Keratinocyte (primary cell): Measurements from ENCODE around the gene CHCHD1. TPM values are rescaled to one million over a fixed set of nuclear protein-coding genes. Genes with fewer than 3 reads are reported as not detected.

Source experiments
- DNase-seq: peaks from one replicate; pipeline ENCODE4 v3.0.0-alpha.2; 2011; ENCODE audit warnings: low read depth, missing footprints, low spot score
- FAIRE-seq: peaks from 2 replicates; lab custom pipeline; 2011; peaks lifted over from hg19 to GRCh38; lab: Jason Lieb, UNC
- H2AFZ ChIP-seq: 2 replicates; pipeline ENCODE4 v1.6.0; 2012; ENCODE audit warnings: low read length, control low read depth, inconsistent platforms; ENCODE audit not compliant: control insufficient read depth
- H3K27ac ChIP-seq: 2 replicates; pipeline ENCODE4 v1.5.1; 2011; ENCODE audit warnings: low read length; ENCODE audit not compliant: control insufficient read depth, insufficient read depth
- H3K27me3 ChIP-seq: 3 replicates; pipeline ENCODE4 v1.6.0; 2011; ENCODE audit warnings: low read length; ENCODE audit not compliant: control insufficient read depth, insufficient read depth; ENCODE audit errors: extremely low read depth
- H3K36me3 ChIP-seq, 2 experiments: 2 replicates in 1 of 2; 3 replicates in 1 of 2; pipeline ENCODE4 v1.5.1; 2011; ENCODE audit warnings: low read length in 2 of 2, mild to moderate bottlenecking in 1 of 2; ENCODE audit not compliant: control insufficient read depth in 2 of 2, insufficient read depth in 2 of 2; ENCODE audit errors: extremely low read depth in 1 of 2
- H3K4me1 ChIP-seq: 3 replicates; pipeline ENCODE4 v1.5.1; 2011; ENCODE audit warnings: low read length; ENCODE audit not compliant: control insufficient read depth, insufficient read depth; ENCODE audit errors: extremely low read depth
- H3K4me2 ChIP-seq: 3 replicates; pipeline ENCODE4 v1.6.0; 2011; ENCODE audit warnings: low read depth, low read length; ENCODE audit not compliant: control insufficient read depth, insufficient read depth; ENCODE audit errors: extremely low read depth
- H3K4me3 ChIP-seq, 3 experiments: fragments of 200-600 bp in 1 of 3; sonication (generic) in 1 of 3; 2 replicates in 2 of 3; 3 replicates in 1 of 3; pipeline ENCODE4 v1.5.1; 2011 to 2016; ENCODE audit warnings: low read length in 3 of 3, mild to moderate bottlenecking in 3 of 3, control low read depth in 2 of 3, inconsistent platforms in 1 of 3, low read depth in 1 of 3, mixed read lengths in 1 of 3, mixed run types in 1 of 3, moderate library complexity in 1 of 3; ENCODE audit not compliant: control insufficient read depth in 2 of 3, insufficient read depth in 2 of 3; ENCODE audit errors: extremely low read depth in 1 of 3
- H3K79me2 ChIP-seq: 2 replicates; pipeline ENCODE4 v1.6.0; 2012; ENCODE audit warnings: low read length; ENCODE audit not compliant: control insufficient read depth, insufficient read depth
- H3K9ac ChIP-seq: 3 replicates; pipeline ENCODE4 v1.6.0; 2011; ENCODE audit warnings: low read length; ENCODE audit not compliant: control insufficient read depth, insufficient read depth; ENCODE audit errors: extremely low read depth
- H3K9me1 ChIP-seq: 3 replicates; pipeline ENCODE4 v1.6.0; 2011; ENCODE audit warnings: low read length; ENCODE audit not compliant: control insufficient read depth, insufficient read depth; ENCODE audit errors: extremely low read depth
- H3K9me3 ChIP-seq: 2 replicates; pipeline ENCODE4 v1.5.1; 2012; ENCODE audit warnings: low read depth, low read length; ENCODE audit not compliant: control insufficient read depth
- H4K20me1 ChIP-seq: 3 replicates; pipeline ENCODE4 v1.6.0; 2011; ENCODE audit warnings: low read length; ENCODE audit not compliant: control insufficient read depth, insufficient read depth; ENCODE audit errors: extremely low read depth
- CTCF ChIP-seq, 3 experiments: IDR thresholded peaks in 1 of 3; conservative IDR thresholded peaks in 1 of 3; optimal IDR thresholded peaks in 1 of 3; 2 replicates in 2 of 3; 3 replicates in 1 of 3; pipeline versions ENCODE3 to v1.5.1; 2011; ENCODE audit warnings: low read length in 3 of 3, mild to moderate bottlenecking in 3 of 3, moderate library complexity in 2 of 3, control low read depth in 1 of 3, inconsistent platforms in 1 of 3; ENCODE audit not compliant: insufficient read depth in 2 of 3; ENCODE audit errors: extremely low read depth in 1 of 3
- EZH2 ChIP-seq: IDR thresholded peaks from one replicate; pipeline ENCODE4 v1.6.1; 2012; ENCODE audit warnings: inconsistent platforms, mild to moderate bottlenecking, low read length, moderate library complexity
- dilution Hi-C: fragments of 300-500 bp; cut with MboI; formaldehyde crosslinking; loops from one replicate; pipeline ENCODE4 v1.7.0; 2020; ENCODE audit warnings: low sequenced_read_pairs; ENCODE audit not compliant: extremely low pct_ligation_motif_present
- polyA plus RNA-seq, 5 experiments: library from polyadenylated mRNA; depleted of rRNA in 3 of 5; stranded (reverse) in 3 of 5; stranded (forward) in 1 of 5; unstranded in 1 of 5; fragments of >200 nt; gene quantifications; 1 replicate in 1 of 5; 2 replicates in 3 of 5; 3 replicates in 1 of 5; pipeline versions ENCODE4 v1.2.1 to v1.2.3, GENCODE V29; 2011 to 2012; ENCODE audit warnings: missing spikeins in 2 of 5, low read depth in 1 of 5, low replicate concordance in 1 of 5

The CHCHD1 gene
- polyA plus RNA-seq, 1 donor (not counting 4 experiments of a cell fraction or from before 2014, with no cell fraction given): 59.8 TPM

GRCh38 chr10:73799899-73800559 lies 18.2 kb downstream of the CHCHD1 start:
- Histone ChIP-seq H3K9ac (no peak overlapping the region), H2AFZ (no peak overlapping the region), H3K4me1 (no peaks in the 10 kb centered on the region), H3K36me3 (peaks cover 46 to 61% of the 10 kb centered on the region in 2 experiments), H3K9me3 (no peaks in the 10 kb centered on the region), H3K27ac (no peak overlapping the region), H3K4me2 (no peak overlapping the region), H3K27me3 (no peaks in the 10 kb centered on the region), H3K79me2 (no peaks in the 10 kb centered on the region), H3K9me1 (no peaks in the 10 kb centered on the region), H3K4me3 (no peak overlapping the region), H4K20me1 (no peaks in the 10 kb centered on the region)
- DNase-seq (no peak), FAIRE-seq (no peak)
- dilution Hi-C loops: no loop called here
- TF ChIP-seq CTCF (optimal IDR thresholded peaks at IDR 0.05 in 1 of 3, IDR thresholded peaks at IDR 0.05 in 1 of 3, conservative IDR thresholded peaks at IDR 0.05 in 1 of 3; ENCODE audit: extremely low read depth in 1 of 3, insufficient read depth in 2 of 3, low read length in 3 of 3): no peak
- no peak for TF ChIP-seq EZH2

GRCh38 chr10:73800560-73801252 lies 18.9 kb downstream of the CHCHD1 start:
- no peak for TF ChIP-seq CTCF (optimal IDR thresholded peaks at IDR 0.05 in 1 of 3, IDR thresholded peaks at IDR 0.05 in 1 of 3, conservative IDR thresholded peaks at IDR 0.05 in 1 of 3; ENCODE audit: extremely low read depth in 1 of 3, insufficient read depth in 2 of 3, low read length in 3 of 3)
- no peak for TF ChIP-seq EZH2
- no peaks in the 10 kb centered on the region for H3K79me2 ChIP-seq

More at GRCh38 chr10:73800560-73801252, 18.9 kb downstream of the CHCHD1 start:
- no peaks in the 10 kb centered on the region for H3K9me1 ChIP-seq
- no peak for FAIRE-seq
- dilution Hi-C loops: no loop called here
- no peak overlapping the region for H3K9ac ChIP-seq
- H4K20me1 ChIP-seq: no peaks in the 10 kb centered on the region
- no peaks in the 10 kb centered on the region for H3K4me1 ChIP-seq
- H3K27me3 ChIP-seq: no peaks in the 10 kb centered on the region
- no peak for DNase-seq
- H3K4me2 ChIP-seq: no peak overlapping the region
- peaks cover 45 to 59% of the 10 kb centered on the region in 2 experiments for H3K36me3 ChIP-seq
- no peak overlapping the region for H2AFZ ChIP-seq
- no peak overlapping the region for H3K27ac ChIP-seq
- H3K4me3 ChIP-seq: no peak overlapping the region
- no peaks in the 10 kb centered on the region for H3K9me3 ChIP-seq
